Activated T-cell treated with anti-CD3 and anti-CD28 coated beads for 24 hours (primary cell): ENCODE measurements around the gene ANP32E.

Experiments
- DNase-seq: peaks from one replicate; pipeline ENCODE4 v3.0.0-alpha.2; 2020; ENCODE audit warnings: low read depth

ANP32E gene

DNA sequence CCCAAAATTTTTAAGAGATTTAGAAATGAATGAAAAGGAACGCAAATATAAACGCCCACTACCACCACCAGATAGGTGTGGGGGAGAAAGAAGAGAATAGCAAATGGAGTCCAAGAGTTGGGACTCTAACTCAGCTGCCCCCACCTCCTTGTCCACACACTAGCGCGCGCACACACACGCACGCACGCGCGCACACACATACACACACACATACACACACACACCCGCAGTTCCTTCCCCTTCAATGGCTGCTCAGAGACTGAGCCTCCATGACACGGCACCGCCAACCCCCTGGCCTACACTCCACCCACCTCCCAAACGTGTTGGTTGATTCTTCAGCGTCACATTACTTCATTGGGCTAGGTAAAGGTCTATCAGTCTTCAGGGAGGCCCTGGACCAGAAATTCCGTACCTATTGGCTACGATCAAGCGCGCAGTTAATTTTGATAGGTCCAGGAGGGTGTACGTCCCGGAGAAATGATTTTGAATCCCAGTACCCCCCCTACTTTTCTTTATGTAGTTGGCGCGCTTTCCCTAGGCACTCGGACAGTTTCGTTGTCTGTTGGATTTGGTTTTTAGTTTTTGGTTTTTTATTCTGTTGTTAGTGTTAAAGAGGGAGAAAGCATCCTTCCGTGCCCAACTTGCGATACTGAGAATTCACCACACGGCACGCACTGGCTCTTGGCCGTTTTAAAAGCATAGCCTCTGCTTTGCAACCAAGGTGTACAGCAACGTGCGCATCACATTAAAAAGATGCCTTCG, at the start of gene ANP32E:
Gene ANP32E (minus strand): TSS at position 261 of the 762 bp plus-strand sequence. CDS start 326 bp downstream, outside the sequence.
- peak; percentile 88 for DNase-seq

DNA sequence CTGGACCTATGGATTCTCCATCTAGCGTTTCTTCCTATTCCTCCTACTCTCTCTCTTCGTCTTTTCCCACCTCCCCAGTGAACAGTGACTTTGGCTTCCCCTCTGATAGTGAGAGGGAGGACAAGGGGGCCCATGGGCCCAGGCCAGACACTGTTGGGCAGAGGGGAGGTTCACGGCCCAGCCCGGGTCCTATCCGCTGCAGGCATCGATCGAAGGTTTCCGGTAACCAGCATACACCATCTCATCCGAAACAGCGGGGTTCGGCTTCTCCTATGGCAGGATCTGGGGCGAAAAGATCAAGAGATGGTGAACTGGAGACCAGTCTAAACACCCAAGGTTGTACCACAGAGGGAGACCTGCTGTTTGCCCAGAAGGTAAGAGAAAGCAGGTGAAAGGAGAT, 47.3 kb upstream of the ANP32E start:
- no peak for DNase-seq

- no peak for DNase-seq
These were observed 46.6 kb upstream of the ANP32E start for GRCh38 chr1:150282558-150282958.

DNA sequence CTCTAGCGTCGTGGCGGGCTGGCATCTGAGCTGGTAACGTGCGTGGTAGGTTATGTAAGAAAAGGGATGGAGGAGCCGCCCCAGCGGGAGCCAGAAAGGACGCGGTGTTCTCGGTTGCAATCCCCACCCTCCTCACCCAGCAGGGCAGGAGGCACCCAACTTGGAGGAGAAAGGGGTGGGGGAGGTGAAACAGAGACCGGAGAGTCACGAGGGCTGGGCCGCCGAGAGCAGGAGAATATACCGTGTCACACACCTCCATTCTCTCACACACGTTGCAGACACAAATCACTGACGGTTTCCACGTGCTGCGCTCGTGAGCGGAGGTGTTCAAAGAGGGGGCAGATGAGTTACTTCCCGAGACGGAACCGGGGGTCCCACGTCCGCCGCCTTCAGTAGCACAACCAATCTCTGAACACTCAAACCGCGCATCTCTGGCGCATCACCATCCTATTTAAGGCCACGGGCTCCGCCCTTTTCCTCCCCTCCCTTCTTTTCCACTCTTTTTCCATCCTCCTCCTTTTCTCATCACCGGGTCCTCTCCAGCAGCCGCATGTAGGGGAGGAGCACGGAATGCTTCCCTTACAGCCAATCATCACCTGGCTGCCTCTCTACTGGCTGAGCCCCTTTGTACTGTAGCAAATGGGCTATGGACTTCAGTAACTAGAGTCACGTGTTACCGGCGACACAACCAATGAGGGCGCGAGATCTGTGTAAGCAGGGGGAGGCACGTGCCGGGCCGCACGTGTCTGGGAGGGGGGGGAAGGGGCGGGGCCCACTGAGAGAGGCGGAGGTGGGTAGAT, 46.0 kb upstream of the ANP32E start, which contains the start of gene CIART:
Gene CIART (plus strand): TSS at position 797 of the 800 bp plus-strand sequence. CDS start 714 bp downstream, outside the sequence.
- peak; percentile 61 for DNase-seq

DNA sequence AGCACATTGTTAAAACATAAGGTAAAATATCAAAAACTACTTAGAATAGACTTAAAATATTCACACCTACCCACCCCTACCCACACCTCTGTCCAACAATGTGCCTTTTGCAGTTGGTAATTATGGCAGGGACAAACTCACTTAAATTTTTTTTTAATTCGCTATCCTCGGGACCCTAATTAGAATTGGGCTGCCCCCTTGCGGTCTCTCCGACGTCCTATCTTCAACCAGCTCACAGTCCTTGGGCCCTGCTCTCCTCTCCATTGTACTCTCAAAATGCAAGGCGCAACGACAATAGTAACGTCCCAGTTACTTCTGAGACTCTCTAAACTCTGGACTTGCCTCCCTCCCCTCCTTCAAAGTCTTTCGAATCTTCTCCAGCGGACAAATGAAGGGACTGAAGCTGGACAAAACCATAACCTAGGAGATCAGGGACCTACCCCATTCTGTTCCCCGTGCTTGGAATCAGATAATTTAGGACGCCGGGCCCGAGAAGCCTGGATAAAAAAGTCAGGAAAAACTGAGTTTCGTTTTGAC, 45.4 kb upstream of the ANP32E start:
- peak; percentile 30 for DNase-seq

GRCh38 chr1:150280138-150280707, 44.3 kb upstream of the ANP32E start:
- DNase-seq = no peak

DNA sequence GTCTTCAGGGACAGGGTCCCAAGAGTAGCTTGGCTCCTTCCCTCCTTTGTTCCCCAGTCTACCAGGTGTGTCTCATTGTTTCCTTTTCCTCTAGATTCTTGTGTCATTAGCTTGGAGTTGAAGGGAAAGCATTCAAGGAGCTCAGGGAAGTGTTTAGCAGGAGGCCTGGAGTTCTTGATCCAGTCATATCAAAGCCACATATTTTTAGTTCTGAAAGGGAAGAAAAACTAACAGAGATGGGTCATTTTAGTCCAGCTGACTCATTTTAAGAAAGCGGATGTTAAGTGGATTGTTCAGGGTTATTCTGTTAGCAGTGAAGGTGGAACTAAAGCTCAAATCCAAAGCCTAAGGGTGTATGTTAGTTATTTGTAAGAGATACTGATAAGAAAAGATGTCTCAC, 37.4 kb upstream of the ANP32E start:
- no peak for DNase-seq

DNA sequence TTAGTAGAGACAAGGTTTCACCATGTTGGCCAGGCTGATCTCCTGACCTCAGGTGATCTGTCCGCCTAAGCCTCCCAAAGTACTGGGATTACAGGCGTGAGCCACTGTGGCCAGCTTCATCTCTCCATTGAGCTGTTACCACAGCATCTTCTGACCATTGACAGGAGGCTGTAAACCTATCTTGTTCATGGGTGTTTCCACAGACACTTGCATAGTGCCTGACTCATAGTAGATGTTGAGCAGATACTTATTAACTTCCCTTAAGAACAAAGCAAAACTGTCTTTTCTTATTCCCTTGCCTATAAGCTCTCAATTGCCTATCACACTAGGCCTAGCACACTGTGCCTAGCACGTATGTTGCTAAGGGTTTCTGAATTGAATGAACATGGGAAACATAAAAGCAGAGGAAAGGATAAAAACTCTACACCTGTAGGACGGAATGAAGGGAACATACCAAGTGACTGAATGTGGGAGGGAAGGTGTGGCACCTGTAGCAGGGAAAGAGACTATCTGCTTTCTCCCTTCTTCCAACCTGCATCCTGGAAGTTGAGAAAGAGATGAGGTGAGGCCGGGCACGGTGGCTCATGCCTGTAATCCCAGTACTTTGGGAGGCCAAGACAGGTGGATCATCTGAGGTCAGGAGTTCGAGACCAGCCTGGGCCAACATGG, 35.5 kb upstream of the ANP32E start:
- no peak for DNase-seq

DNA sequence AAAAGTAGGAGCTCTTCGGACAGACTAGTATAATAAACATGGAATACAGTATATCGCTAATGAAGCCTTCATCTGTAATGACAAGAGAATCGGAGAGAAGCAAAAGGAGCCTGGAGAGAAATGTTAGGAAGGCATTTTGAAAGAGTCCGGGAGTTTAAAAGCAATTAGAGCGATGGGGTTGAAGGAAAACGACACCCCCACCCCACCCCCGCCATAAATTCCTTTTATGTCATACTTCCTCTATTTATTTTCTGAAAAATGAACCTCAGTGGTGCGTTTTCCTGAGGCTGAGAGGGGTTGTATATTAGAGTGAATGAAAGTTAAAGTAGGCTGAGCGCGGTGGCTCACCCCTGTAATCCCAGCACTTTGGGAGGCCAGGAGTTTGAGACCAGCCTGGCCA, 33.5 kb upstream of the ANP32E start:
- no peak for DNase-seq

DNA sequence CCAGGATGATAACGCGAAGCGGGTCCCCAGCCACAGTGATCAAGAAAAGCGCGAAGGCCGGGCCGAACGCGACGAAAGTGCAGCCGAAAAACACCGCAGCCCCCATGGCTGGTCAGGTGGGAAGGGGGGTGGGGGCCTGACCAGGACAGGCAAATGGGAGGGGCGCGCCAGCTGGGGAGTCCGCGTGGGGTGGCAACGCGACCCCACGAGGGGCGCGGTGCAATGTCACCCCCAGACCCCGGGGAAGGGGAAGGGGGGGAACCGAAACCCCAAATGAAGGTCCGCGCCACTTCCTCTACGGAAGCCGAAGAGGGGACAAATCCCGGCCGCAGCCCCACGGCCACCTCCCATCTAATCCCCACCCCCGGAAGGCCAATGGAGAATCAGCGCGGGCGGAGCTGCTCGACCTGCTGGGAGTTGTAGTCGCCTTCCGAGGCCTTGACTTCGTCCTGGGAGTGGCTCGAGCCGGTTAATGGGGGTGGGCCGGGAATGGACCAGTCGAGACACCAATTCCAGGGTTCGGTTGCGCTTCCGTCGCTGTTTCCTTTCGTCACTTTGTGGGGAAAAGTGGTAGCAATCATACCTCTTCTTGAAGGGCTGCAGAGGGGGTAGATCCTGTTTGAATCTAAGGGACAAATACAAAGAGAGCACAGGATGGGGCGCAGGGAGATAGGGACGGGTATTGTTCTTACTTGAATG, 32.9 kb upstream of the ANP32E start, which contains the start of gene APH1A:
Gene APH1A (minus strand): TSS at position 312 of the 699 bp plus-strand sequence. CDS start 206 bp downstream, at position 106.
- peak; percentile 93 for DNase-seq

- DNase-seq = no peak
These were observed 32.4 kb upstream of the ANP32E start for GRCh38 chr1:150268340-150268704.

- no peak for DNase-seq
These were observed 32.0 kb upstream of the ANP32E start for GRCh38 chr1:150267896-150268295.

DNA sequence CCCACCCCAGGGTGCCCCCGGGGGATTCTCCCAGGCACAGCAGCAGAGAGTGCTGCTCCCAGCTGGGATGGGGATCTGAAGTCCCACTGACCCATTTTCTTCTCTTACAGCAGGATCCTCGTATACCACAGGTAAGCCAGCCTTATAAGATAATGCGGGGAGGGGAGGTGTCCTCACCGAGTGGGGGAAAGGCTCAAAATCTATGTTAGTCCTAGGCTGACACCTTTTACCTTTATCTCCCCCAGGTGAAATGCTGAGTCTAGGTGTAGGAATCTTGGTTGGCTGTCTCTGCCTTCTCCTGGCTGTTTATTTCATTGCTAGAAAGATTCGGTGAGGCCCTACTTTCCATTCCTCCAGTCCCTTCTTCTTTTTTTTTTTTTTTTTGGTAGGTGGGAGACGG, 27.6 kb upstream of the ANP32E start:
- DNase-seq = no peak

DNA sequence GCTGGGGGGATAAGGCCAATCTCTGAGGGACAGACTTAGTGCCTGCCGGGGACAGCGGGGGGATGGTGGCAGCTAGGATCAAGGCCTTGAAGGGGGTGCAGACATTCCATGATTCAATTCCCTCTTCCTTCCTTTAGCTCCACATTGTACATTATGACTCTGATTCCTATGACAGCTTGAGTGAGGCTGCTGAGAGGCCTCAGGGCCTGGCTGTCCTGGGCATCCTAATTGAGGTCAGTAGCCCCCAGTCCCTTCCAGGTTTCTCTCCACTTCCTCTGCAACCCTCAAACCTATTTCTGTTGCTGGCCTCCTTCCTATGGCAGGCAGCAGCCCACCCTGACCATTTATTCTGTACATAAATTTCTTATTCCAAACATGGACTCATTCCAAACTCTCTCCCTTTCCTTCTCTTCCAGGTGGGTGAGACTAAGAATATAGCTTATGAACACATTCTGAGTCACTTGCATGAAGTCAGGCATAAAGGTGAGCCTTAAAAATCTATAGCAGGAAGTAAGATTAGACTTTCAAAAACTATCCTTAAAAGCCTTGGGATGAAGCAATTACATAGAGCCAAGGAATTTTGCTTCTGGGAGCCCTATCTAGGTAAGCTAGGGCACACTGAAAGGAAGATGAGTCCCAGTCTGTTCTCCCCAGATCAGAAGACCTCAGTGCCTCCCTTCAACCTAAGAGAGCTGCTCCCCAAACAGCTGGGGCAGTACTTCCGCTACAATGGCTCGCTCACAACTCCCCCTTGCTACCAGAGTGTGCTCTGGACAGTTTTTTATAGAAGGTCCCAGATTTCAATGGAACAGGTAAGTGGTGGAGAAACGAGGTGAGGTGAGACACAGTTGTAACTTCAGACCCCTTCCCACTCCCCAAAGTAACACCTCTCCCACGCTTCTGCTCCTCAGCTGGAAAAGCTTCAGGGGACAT, 26.7 kb upstream of the ANP32E start:
- no peak for DNase-seq

DNA sequence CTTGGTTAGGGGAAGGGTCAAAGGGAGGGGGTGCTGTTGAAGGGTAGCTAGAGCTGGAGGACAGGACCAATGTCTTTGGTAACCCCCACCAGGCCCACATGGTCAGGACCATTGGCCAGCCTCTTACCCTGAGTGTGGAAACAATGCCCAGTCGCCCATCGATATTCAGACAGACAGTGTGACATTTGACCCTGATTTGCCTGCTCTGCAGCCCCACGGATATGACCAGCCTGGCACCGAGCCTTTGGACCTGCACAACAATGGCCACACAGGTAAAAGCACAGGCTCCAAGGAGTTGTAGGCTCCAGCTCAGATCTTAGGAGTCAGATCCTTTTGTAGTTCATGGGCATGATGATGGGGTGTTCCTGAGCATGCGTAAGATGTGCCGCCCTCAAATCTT, 25.5 kb upstream of the ANP32E start:
- no peak for DNase-seq

DNA sequence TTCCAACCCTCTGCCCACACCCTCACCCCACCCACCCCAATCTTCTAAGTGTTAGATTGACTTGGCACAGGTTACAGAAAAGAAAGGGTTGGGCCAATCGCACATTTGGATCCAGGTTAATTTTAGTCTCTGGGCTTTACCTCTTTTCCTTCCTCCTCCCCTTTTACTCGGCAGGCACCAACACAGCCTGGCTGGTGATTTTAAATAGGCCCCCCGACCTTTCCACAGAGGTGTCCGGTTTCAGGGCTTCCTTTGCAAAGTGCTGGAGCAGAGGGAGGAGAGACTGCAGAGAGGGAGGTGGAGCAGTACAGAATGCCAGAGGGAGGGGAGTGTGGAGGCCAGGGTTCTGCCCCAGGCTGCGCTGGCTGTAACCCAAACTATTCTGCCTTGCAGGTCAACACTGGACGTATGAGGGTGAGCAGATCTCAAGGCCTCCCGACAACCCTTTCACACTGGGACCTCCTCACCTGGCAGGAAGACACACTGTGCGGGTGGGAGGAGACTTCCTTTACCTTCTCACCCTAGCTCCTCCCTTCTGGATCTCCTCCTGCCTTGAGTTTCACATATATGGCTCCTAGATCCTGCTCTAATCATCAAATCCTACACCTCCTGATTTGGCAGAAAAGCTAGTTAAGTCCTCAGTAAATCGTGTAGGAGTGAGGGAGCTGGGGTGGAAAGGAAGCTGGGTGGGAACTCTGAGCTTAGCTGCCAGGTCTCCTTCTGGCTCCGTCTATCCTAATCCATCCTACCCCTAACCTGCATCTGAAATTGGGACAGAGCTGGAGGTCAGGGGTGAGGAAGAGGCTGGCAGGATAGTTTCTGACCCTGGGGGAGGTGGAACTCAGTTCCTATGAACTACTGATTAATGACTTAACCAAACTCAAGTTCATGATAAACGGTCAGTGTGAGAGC, 24.1 kb upstream of the ANP32E start:
- DNase-seq = no peak

DNA sequence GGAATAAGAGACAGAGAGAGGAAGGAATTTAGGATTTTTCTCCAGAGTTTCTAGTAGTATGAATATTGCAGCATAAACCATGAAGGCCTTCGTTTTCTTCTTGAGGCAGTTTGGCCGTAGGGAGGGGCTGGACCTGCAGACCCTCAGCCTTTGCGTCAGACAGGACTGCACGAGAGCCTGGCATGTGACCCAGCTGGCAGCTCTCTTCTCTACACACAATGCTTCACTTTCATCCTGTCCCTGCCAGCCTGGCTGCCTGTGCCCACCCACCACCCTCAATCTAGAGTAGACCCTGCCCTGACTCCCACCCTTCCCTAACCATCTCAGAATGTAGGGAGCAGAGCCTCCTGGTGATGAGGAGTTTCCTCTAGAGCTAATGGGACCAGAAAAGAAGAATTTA, 23.3 kb upstream of the ANP32E start:
- no peak for DNase-seq

- DNase-seq = no peak
These were observed 22.0 kb upstream of the ANP32E start, which contains the start of gene CA14 for GRCh38 chr1:150257624-150258585. Gene CA14 (plus strand): TSS chr1:150257774. CDS start chr1:150258129, 355 bp downstream.
